DND-41 (cell line): ENCODE data around the gene SYF2.

Experiments
- ATAC-seq: fragments of 200-7000 bp; cut with Tn5 transposase; 3 replicates; pipeline ENCODE4 v1.9.1; 2021; ENCODE audit warnings: low read depth; ENCODE audit not compliant: insufficient read depth
- DNase-seq: peaks from one replicate; pipeline ENCODE4 v3.0.0-alpha.2; 2020
- H2AFZ ChIP-seq: 2 replicates; pipeline ENCODE4 v1.6.0; 2012; ENCODE audit warnings: low read depth, low read length
- H3K27ac ChIP-seq: 2 replicates; pipeline ENCODE4 v1.5.1; 2012; ENCODE audit warnings: low read length, inconsistent platforms
- H3K27me3 ChIP-seq: fragments of 200-600 bp; sonication (generic); 2 replicates; pipeline ENCODE4 v1.6.0; 2012; ENCODE audit warnings: low read length, mild to moderate bottlenecking, inconsistent platforms; ENCODE audit not compliant: insufficient read depth, poor library complexity
- H3K36me3 ChIP-seq: 2 replicates; pipeline ENCODE4 v1.5.1; 2012; ENCODE audit warnings: low read length, inconsistent platforms; ENCODE audit not compliant: insufficient read depth
- H3K4me1 ChIP-seq: 2 replicates; pipeline ENCODE4 v1.5.1; 2012; ENCODE audit warnings: mild to moderate bottlenecking, low read length; ENCODE audit not compliant: insufficient read depth
- H3K4me2 ChIP-seq: 2 replicates; pipeline ENCODE4 v1.6.0; 2012; ENCODE audit warnings: mild to moderate bottlenecking, moderate library complexity, low read length, inconsistent platforms; ENCODE audit not compliant: insufficient read depth
- H3K4me3 ChIP-seq, 2 experiments: fragments of 200-600 bp in 1 of 2; shearing (Covaris generic) in 1 of 2; 2 replicates each; pipeline ENCODE4 v1.5.1; 2012 to 2016; ENCODE audit warnings: inconsistent platforms in 2 of 2, low read length in 2 of 2, mild to moderate bottlenecking in 2 of 2, low read depth in 1 of 2, moderate library complexity in 1 of 2
- H3K79me2 ChIP-seq: 2 replicates; pipeline ENCODE4 v1.6.0; 2012; ENCODE audit warnings: low read length, inconsistent platforms; ENCODE audit not compliant: insufficient read depth
- H3K9ac ChIP-seq: 2 replicates; pipeline ENCODE4 v1.6.0; 2012; ENCODE audit warnings: low read depth, mild to moderate bottlenecking, inconsistent platforms, low read length, moderate library complexity
- H3K9me3 ChIP-seq: 2 replicates; pipeline ENCODE4 v1.5.1; 2012; ENCODE audit warnings: low read length, moderate library complexity, mild to moderate bottlenecking, inconsistent platforms; ENCODE audit not compliant: insufficient read depth, severe bottlenecking
- H4K20me1 ChIP-seq: 2 replicates; pipeline ENCODE4 v1.6.0; 2012; ENCODE audit warnings: low read length; ENCODE audit not compliant: insufficient read depth
- EZH2 ChIP-seq: IDR thresholded peaks from 3 replicates; pipeline ENCODE4 v1.6.1; 2012; ENCODE audit warnings: borderline replicate concordance, low read depth, mild to moderate bottlenecking, moderate library complexity, low read length, inconsistent platforms; ENCODE audit not compliant: severe bottlenecking
- TF ChIP-seq, protein P1 (sequence below): IDR thresholded peaks from 2 replicates; pipeline ENCODE4 v1.5.1; 2012; ENCODE audit warnings: borderline replicate concordance, low read length, moderate library complexity, mild to moderate bottlenecking; ENCODE audit not compliant: poor library complexity, severe bottlenecking; ENCODE audit errors: extremely low read depth

SYF2 gene

DNA sequence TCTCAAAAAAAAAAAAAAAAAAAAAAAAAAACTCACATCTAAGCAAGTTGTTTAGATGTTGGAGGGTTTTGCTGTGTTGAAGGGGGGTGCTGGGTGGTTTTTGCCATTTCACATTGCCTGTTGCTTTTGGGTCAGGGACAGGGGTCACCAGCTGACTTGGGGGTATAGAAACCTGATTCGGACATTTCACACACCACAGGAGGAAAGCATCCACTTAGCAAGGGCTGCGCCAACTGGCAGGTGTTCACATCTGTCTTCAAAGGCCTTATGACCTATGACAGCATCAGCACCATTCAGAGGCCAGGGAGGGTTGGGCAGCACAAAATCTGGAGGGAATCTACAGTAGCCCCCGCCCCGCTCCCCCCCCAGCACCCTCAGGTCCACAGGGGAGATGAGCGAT is 45.2 kb downstream of the SYF2 start:
- H3K9me3 ChIP-seq = no peaks in the 10 kb centered on the region
- H3K27me3 ChIP-seq = no peaks in the 10 kb centered on the region
- no peaks in the 10 kb centered on the region for H3K79me2 ChIP-seq
- ATAC-seq (no peak), DNase-seq (no peak)
- no peak overlapping the region for H3K9ac ChIP-seq
- H3K4me2 ChIP-seq = no peak overlapping the region
- no peak overlapping the region for H2AFZ ChIP-seq
- no peaks in the 10 kb centered on the region for H3K36me3 ChIP-seq
- no peak overlapping the region for H3K27ac ChIP-seq
- TF ChIP-seq, protein P1, sequence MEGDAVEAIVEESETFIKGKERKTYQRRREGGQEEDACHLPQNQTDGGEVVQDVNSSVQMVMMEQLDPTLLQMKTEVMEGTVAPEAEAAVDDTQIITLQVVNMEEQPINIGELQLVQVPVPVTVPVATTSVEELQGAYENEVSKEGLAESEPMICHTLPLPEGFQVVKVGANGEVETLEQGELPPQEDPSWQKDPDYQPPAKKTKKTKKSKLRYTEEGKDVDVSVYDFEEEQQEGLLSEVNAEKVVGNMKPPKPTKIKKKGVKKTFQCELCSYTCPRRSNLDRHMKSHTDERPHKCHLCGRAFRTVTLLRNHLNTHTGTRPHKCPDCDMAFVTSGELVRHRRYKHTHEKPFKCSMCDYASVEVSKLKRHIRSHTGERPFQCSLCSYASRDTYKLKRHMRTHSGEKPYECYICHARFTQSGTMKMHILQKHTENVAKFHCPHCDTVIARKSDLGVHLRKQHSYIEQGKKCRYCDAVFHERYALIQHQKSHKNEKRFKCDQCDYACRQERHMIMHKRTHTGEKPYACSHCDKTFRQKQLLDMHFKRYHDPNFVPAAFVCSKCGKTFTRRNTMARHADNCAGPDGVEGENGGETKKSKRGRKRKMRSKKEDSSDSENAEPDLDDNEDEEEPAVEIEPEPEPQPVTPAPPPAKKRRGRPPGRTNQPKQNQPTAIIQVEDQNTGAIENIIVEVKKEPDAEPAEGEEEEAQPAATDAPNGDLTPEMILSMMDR = no peak
- TF ChIP-seq EZH2 = no peak
- H4K20me1 ChIP-seq = no peaks in the 10 kb centered on the region; the same call in 1 of the 2 replicates
- no peaks in the 10 kb centered on the region for H3K4me1 ChIP-seq
- H3K4me3 ChIP-seq = no peak overlapping the region

DNA sequence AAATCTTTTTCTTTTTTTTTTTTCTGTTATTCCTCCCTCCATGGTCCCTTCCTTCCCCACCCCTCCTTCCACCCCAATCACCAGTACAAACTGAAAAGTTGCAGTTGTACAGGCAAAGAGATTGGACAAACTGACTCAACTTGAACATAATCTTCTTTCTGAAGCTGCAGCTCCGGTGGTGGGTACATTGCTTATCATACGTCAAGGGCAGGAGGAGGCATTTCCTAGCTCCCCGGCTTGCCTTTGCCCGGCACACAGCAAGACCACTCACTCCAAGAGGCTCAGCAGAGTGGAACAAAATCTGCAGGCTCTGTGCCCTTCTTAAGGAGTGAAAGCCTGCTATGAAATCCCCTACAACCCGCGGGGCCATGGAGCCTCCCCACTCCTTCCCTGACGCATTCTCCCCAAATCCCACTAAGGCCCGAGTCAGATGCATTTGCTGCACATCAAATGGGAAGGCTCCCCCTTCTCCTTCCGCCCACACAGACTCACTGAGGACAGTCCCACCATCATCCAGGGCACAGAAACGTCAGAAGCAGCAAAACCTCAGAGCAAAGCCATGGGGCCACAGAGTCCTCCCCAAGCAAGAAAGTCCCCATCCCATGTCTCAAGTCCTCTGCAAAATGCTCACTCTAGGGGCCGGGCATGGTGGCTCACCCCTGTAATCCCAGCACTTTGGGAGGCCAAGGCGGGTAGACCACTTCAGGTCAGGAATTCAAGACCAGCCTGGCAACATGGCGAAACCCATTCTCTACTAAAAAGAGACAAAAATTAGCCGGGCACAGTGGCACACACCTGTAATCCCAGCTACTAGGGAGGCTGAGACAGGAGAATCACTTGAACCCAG is 45.9 kb downstream of the SYF2 start:
- no peaks in the 10 kb centered on the region for H3K79me2 ChIP-seq
- H3K9ac ChIP-seq = no peak overlapping the region
- ATAC-seq (no peak), DNase-seq (no peak)
- H4K20me1 ChIP-seq = no peaks in the 10 kb centered on the region; the same call in 1 of the 2 replicates
- H3K4me2 ChIP-seq = no peak overlapping the region
- no peak for TF ChIP-seq EZH2
- TF ChIP-seq, protein P1 = no peak
- no peaks in the 10 kb centered on the region for H3K27me3 ChIP-seq
- no peak overlapping the region for H3K27ac ChIP-seq
- H3K4me1 ChIP-seq = no peaks in the 10 kb centered on the region
- no peak overlapping the region for H3K4me3 ChIP-seq
- no peaks in the 10 kb centered on the region for H3K36me3 ChIP-seq
- H2AFZ ChIP-seq = no peak overlapping the region
- no peaks in the 10 kb centered on the region for H3K9me3 ChIP-seq

DNA sequence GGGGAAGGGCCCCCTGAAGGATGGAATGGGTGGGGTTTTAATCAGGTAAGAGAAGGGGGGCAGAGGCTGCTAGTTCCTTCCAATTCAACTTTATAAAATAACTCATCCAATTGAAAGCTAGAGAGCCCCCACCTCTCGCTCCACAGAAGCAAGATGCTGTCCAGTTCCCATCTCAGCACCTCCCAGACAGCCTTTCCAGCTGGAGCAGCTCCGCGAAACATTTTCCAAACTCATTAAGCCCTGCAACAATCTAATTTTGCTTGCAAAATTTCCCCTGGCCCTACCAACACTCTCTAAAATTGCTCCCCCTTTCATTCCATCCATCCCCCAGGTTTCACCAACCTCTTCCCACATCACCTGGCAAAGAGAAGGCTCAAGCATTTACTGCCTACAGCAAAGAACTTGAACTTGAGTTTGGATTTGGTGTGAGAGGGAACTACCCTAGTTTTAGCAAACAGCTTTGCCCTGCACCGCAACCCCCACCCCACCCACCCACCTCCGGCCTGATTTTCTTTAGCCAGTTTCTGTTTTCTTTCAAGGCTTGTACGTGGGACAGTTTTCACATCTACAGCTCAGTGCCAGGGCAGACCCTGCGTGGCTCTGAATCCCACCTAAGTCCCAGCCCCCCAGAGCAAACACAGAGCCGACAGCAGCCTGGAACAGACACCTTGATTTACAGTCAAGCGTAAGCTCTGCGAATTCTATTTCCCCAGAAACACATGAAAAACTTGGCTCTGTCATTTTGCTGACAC is 46.7 kb downstream of the SYF2 start:
- ATAC-seq = no peak
- H3K9ac ChIP-seq = no peak overlapping the region
- TF ChIP-seq, protein P1 = no peak
- TF ChIP-seq EZH2 = no peak
- no peak overlapping the region for H3K4me3 ChIP-seq
- no peak overlapping the region for H3K4me2 ChIP-seq
- no peak for DNase-seq
- H3K27me3 ChIP-seq = no peaks in the 10 kb centered on the region
- H3K79me2 ChIP-seq = no peaks in the 10 kb centered on the region
- no peaks in the 10 kb centered on the region; the same call in 1 of the 2 replicates for H4K20me1 ChIP-seq
- no peaks in the 10 kb centered on the region for H3K4me1 ChIP-seq
- H3K36me3 ChIP-seq = no peaks in the 10 kb centered on the region
- H3K27ac ChIP-seq = no peak overlapping the region
- no peak overlapping the region for H2AFZ ChIP-seq
- no peaks in the 10 kb centered on the region for H3K9me3 ChIP-seq
